ENCODE measurements around the gene ZNF608.

The ZNF608 gene

GRCh38 chr5:124725622-124726258 is 20.7 kb downstream of the ZNF608 start:
- in situ Hi-C loops (cut with HindIII; ENCODE audit: low sequenced_read_pairs): no loop called here
- H3K4me3 ChIP-seq (ENCODE audit: low read depth, low read length): no peak overlapping the region
- TF ChIP-seq CTCF (IDR thresholded peaks at IDR 0.05; ENCODE audit: low read depth, low read length): no peak
- DNase-seq (ENCODE audit: low read depth, low spot score): no peak

GRCh38 chr5:124725040-124725434 is 21.4 kb downstream of the ZNF608 start:
- peak; percentile 5 for TF ChIP-seq CTCF (IDR thresholded peaks at IDR 0.05; ENCODE audit: low read depth, low read length)
- in situ Hi-C loops (cut with HindIII; ENCODE audit: low sequenced_read_pairs): no loop called here
- no peak for DNase-seq (ENCODE audit: low read depth, low spot score)
- no peak overlapping the region for H3K4me3 ChIP-seq (ENCODE audit: low read depth, low read length)

GRCh38 chr5:124724357-124725039 is 21.9 kb downstream of the ZNF608 start:
- no peak overlapping the region for H3K4me3 ChIP-seq (ENCODE audit: low read depth, low read length)
- no peak for DNase-seq (ENCODE audit: low read depth, low spot score)
- no peak for TF ChIP-seq CTCF (IDR thresholded peaks at IDR 0.05; ENCODE audit: low read depth, low read length)
- in situ Hi-C loops (cut with HindIII; ENCODE audit: low sequenced_read_pairs): no loop called here

- DNase-seq (ENCODE audit: low read depth, low spot score): no peak
- H3K4me3 ChIP-seq (ENCODE audit: low read depth, low read length): no peak overlapping the region
- TF ChIP-seq CTCF (IDR thresholded peaks at IDR 0.05; ENCODE audit: low read depth, low read length): no peak
- in situ Hi-C loops (cut with HindIII; ENCODE audit: low sequenced_read_pairs): no loop called here
Observed at GRCh38 chr5:124721229-124721735, 25.2 kb downstream of the ZNF608 start.

GRCh38 chr5:124720593-124720992 is 25.8 kb downstream of the ZNF608 start:
- DNase-seq (ENCODE audit: low read depth, low spot score): no peak
- in situ Hi-C loops (cut with HindIII; ENCODE audit: low sequenced_read_pairs): no loop called here
- no peak for TF ChIP-seq CTCF (IDR thresholded peaks at IDR 0.05; ENCODE audit: low read depth, low read length)
- H3K4me3 ChIP-seq (ENCODE audit: low read depth, low read length): no peak overlapping the region

- no peak for TF ChIP-seq CTCF (IDR thresholded peaks at IDR 0.05; ENCODE audit: low read depth, low read length)
- DNase-seq (ENCODE audit: low read depth, low spot score): no peak
- in situ Hi-C loops (cut with HindIII; ENCODE audit: low sequenced_read_pairs): no loop called here
- no peak overlapping the region for H3K4me3 ChIP-seq (ENCODE audit: low read depth, low read length)
Observed at GRCh38 chr5:124719113-124719967, 27.1 kb downstream of the ZNF608 start.
